H1 (cell line): ENCODE results near the gene SLC22A23. TPM values are rescaled to one million over a fixed set of nuclear protein-coding genes. Genes with fewer than 3 reads are reported as not detected.

Experiments
- CTCF ChIA-PET: fragments of 300-600 bp; sonication (Branson Sonifier 250); formaldehyde crosslinking; loops from one replicate; lab custom pipeline; 2021; ENCODE audit not compliant: partially characterized antibody; lab: Charles Lee
- POLR2A ChIA-PET: fragments of 300-600 bp; sonication (Branson Sonifier 250); formaldehyde crosslinking; loops from one replicate; lab custom pipeline; 2021; ENCODE audit warnings: inconsistent platforms; ENCODE audit not compliant: partially characterized antibody; lab: Charles Lee
- DNase-seq, 2 experiments: peaks; one replicate each; pipeline versions ENCODE4 v3.0.0 to v3.0.0-alpha.2; 2010 to 2022; ENCODE audit warnings: low spot score in 2 of 2, low read depth in 1 of 2, mixed read lengths in 1 of 2
- FAIRE-seq: peaks from 2 replicates; lab custom pipeline; 2011; peaks lifted over from hg19 to GRCh38; lab: Jason Lieb, UNC
- H2AFZ ChIP-seq: 2 replicates; pipeline ENCODE4 v1.8.1; 2012; ENCODE audit warnings: low read length, inconsistent platforms
- H2AK5ac ChIP-seq: 2 replicates; pipeline ENCODE4 v1.6.1; 2013; ENCODE audit warnings: low read depth, low read length
- H2BK120ac ChIP-seq: replicated peaks from 2 replicates; pipeline ENCODE3; 2013; ENCODE audit warnings: low read depth, low read length, inconsistent platforms
- H2BK12ac ChIP-seq: 2 replicates; pipeline ENCODE4 v1.6.1; 2013; ENCODE audit warnings: low read depth, low read length
- H2BK15ac ChIP-seq: 2 replicates; pipeline ENCODE4 v1.6.1; 2013; ENCODE audit warnings: low read length
- H2BK20ac ChIP-seq: 2 replicates; pipeline ENCODE4 v1.6.1; 2013; ENCODE audit warnings: low read length
- H2BK5ac ChIP-seq: 2 replicates; pipeline ENCODE4 v1.6.1; 2013; ENCODE audit warnings: low read depth, low read length
- H3K14ac ChIP-seq: 2 replicates; pipeline ENCODE4 v1.6.1; 2013; ENCODE audit warnings: inconsistent platforms; ENCODE audit not compliant: insufficient read length
- H3K18ac ChIP-seq: 2 replicates; pipeline ENCODE4 v1.6.1; 2013; ENCODE audit warnings: low read length; ENCODE audit errors: extremely low read depth
- H3K23ac ChIP-seq: 2 replicates; pipeline ENCODE4 v1.6.1; 2013; ENCODE audit warnings: inconsistent platforms; ENCODE audit not compliant: insufficient read length
- H3K23me2 ChIP-seq: 2 replicates; pipeline ENCODE4 v1.6.1; 2013; ENCODE audit warnings: low read depth, low read length
- H3K27ac ChIP-seq: 2 replicates; pipeline ENCODE4 v1.6.1; 2011; ENCODE audit warnings: low read depth, low read length, inconsistent platforms
- H3K27me3 ChIP-seq, 4 experiments: replicated peaks in 1 of 4; 1 replicate in 1 of 4; 2 replicates in 3 of 4; pipeline versions ENCODE4 v1.6.1 to v1.8.1; 2011 to 2013; ENCODE audit warnings: low read length in 3 of 4, mild to moderate bottlenecking in 3 of 4, inconsistent platforms in 2 of 4, mixed read lengths in 2 of 4, moderate library complexity in 1 of 4; ENCODE audit not compliant: control insufficient read depth in 3 of 4, insufficient read depth in 3 of 4; ENCODE audit errors: extremely low read depth in 1 of 4
- H3K36me3 ChIP-seq, 4 experiments: 2 replicates each; pipeline versions ENCODE4 v1.6.1 to v1.8.1; 2011 to 2013; ENCODE audit warnings: mild to moderate bottlenecking in 4 of 4, low read length in 3 of 4, moderate library complexity in 2 of 4, control low read depth in 1 of 4, inconsistent platforms in 1 of 4; ENCODE audit not compliant: insufficient read depth in 4 of 4, control insufficient read depth in 2 of 4
- H3K4ac ChIP-seq: replicated peaks from 2 replicates; pipeline ENCODE3; 2013; ENCODE audit warnings: low read length, low read depth, mixed read lengths, inconsistent platforms; ENCODE audit not compliant: insufficient read length
- H3K4me1 ChIP-seq, 4 experiments: replicated peaks in 1 of 4; 1 replicate in 1 of 4; 2 replicates in 3 of 4; pipeline versions ENCODE4 v1.6.1 to v1.8.1; 2011 to 2013; ENCODE audit warnings: low read length in 3 of 4, inconsistent platforms in 2 of 4, mixed read lengths in 1 of 4; ENCODE audit not compliant: insufficient read depth in 4 of 4, control insufficient read depth in 3 of 4
- H3K4me2 ChIP-seq, 2 experiments: 2 replicates each; pipeline versions ENCODE4 v1.6.1 to v1.8.1; 2011 to 2013; ENCODE audit warnings: low read depth in 2 of 2, low read length in 2 of 2, control low read depth in 1 of 2, inconsistent platforms in 1 of 2, mild to moderate bottlenecking in 1 of 2; ENCODE audit not compliant: insufficient read depth in 1 of 2
- H3K4me3 ChIP-seq, 4 experiments: fragments of 200-600, 300-600 bp in 1 of 4; sonication (generic), shearing (Covaris generic), sonication (Bioruptor Twin) in 1 of 4; 2 replicates each; pipeline versions ENCODE4 v1.5.1 to v1.8.1; 2011 to 2016; ENCODE audit warnings: low read length in 4 of 4, low read depth in 3 of 4, control low read depth in 2 of 4, inconsistent platforms in 2 of 4, mild to moderate bottlenecking in 2 of 4, mixed read lengths in 1 of 4, moderate library complexity in 1 of 4; ENCODE audit not compliant: insufficient read depth in 2 of 4; ENCODE audit errors: extremely low read depth in 1 of 4
- H3K56ac ChIP-seq: replicated peaks from 2 replicates; pipeline ENCODE3; 2013; ENCODE audit warnings: low read depth, mild to moderate bottlenecking, mixed read lengths, low read length, inconsistent platforms; ENCODE audit not compliant: insufficient read length
- H3K79me1 ChIP-seq: 2 replicates; pipeline ENCODE4 v1.6.1; 2013; ENCODE audit warnings: low read depth, low read length, control low read depth
- H3K79me2 ChIP-seq, 2 experiments: 2 replicates each; pipeline versions ENCODE4 v1.6.1 to v1.8.1; 2012 to 2013; ENCODE audit warnings: low read length in 2 of 2, mild to moderate bottlenecking in 2 of 2, inconsistent platforms in 1 of 2; ENCODE audit not compliant: insufficient read depth in 2 of 2, control insufficient read depth in 1 of 2
- H3K9ac ChIP-seq, 4 experiments: replicated peaks in 1 of 4; 1 replicate in 1 of 4; 2 replicates in 3 of 4; pipeline versions ENCODE4 v1.6.1 to v1.8.1; 2011 to 2013; ENCODE audit warnings: low read depth in 3 of 4, low read length in 3 of 4, control low read depth in 2 of 4, mild to moderate bottlenecking in 2 of 4, moderate library complexity in 2 of 4, inconsistent platforms in 1 of 4; ENCODE audit errors: extremely low read depth in 1 of 4
- H3K9me3 ChIP-seq, 2 experiments: 2 replicates each; pipeline versions ENCODE4 v1.6.1 to v1.8.1; 2012 to 2013; ENCODE audit warnings: mild to moderate bottlenecking in 2 of 2, moderate library complexity in 2 of 2, control low read depth in 1 of 2, inconsistent platforms in 1 of 2, low read depth in 1 of 2, low read length in 1 of 2, mixed read lengths in 1 of 2; ENCODE audit not compliant: insufficient read depth in 2 of 2
- H4K20me1 ChIP-seq, 2 experiments: replicated peaks in 1 of 2; 2 replicates each; pipeline versions ENCODE3 to v1.8.1; 2011 to 2013; ENCODE audit warnings: inconsistent platforms in 2 of 2, low read length in 2 of 2, mild to moderate bottlenecking in 1 of 2; ENCODE audit not compliant: insufficient read depth in 2 of 2, control insufficient read depth in 1 of 2
- H4K5ac ChIP-seq: 2 replicates; pipeline ENCODE4 v1.6.1; 2013; ENCODE audit warnings: low read length, low read depth, mixed read lengths, inconsistent platforms; ENCODE audit not compliant: insufficient read length
- H4K8ac ChIP-seq: 2 replicates; pipeline ENCODE4 v1.8.0; 2013; ENCODE audit warnings: mild to moderate bottlenecking, moderate library complexity, low read length, inconsistent platforms; ENCODE audit not compliant: insufficient read depth; ENCODE audit errors: extremely low read depth
- H4K91ac ChIP-seq: replicated peaks from 2 replicates; pipeline ENCODE3; 2013; ENCODE audit warnings: low read length, mixed read lengths, inconsistent platforms; ENCODE audit not compliant: insufficient read length
- KDM4A ChIP-seq: IDR thresholded peaks from one replicate; pipeline ENCODE4 v1.7.1; 2012; ENCODE audit warnings: low read depth, mild to moderate bottlenecking, moderate library complexity, low read length, inconsistent platforms; ENCODE audit not compliant: severe bottlenecking
- SUZ12 ChIP-seq: fragments of 200-600 bp; sonication (generic); IDR thresholded peaks from 2 replicates; pipeline ENCODE4 v1.6.1; 2012; ENCODE audit warnings: mild to moderate bottlenecking, inconsistent platforms, low read length, moderate library complexity, mixed read lengths
- TAF1 ChIP-seq: IDR thresholded peaks from 2 replicates; pipeline ENCODE4 v1.6.1; 2011; ENCODE audit warnings: mild to moderate bottlenecking, low read depth, low read length
- TEAD4 ChIP-seq: IDR thresholded peaks from 2 replicates; pipeline ENCODE4 v1.6.1; 2012; ENCODE audit warnings: low read depth, low read length, inconsistent platforms, mixed read lengths
- WGBS, 2 experiments: shearing (Covaris generic) in 1 of 2; methylation state at CpG; one replicate each; pipeline versions ENCODE4 v1.1.6 to v1.1.7; 2013 to 2015; ENCODE audit warnings: low lambda C conversion rate in 2 of 2, mixed read lengths in 2 of 2, inconsistent platforms in 1 of 2, low coverage in 1 of 2, missing lambda C conversion rate in 1 of 2; ENCODE audit not compliant: insufficient replicate concordance in 2 of 2, insufficient coverage in 1 of 2, insufficient read length in 1 of 2; ENCODE audit errors: extremely low coverage in 1 of 2, missing lambda C conversion rate in 1 of 2; 5-methylcytosine and 5-hydroxymethylcytosine counted together
- polyA plus RNA-seq, 7 experiments: library from polyadenylated mRNA; depleted of rRNA in 3 of 7; stranded (reverse) in 5 of 7; unstranded in 2 of 7; fragments of >200 nt in 5 of 7; fragments of 200-250 nt in 2 of 7; gene quantifications; 1 replicate in 5 of 7; 2 replicates in 1 of 7; 4 replicates in 1 of 7; pipeline versions ENCODE4 v1.2.1 to v1.2.3, GENCODE V29; 2011 to 2013; ENCODE audit warnings: missing spikeins in 2 of 7, mixed read lengths in 2 of 7
- total RNA-seq: library from RNA; stranded (reverse); fragmentation: NEBNext Ultra II Directional; extraction: Animal tissue kit (Norgen Biotek cat#: 25700); gene quantifications from 2 replicates; pipeline ENCODE4 v1.2.1, GENCODE V29; 2021
- TF ChIP-seq, protein P1 (sequence below): IDR thresholded peaks from 2 replicates; pipeline ENCODE4 v1.6.1; 2012; ENCODE audit warnings: inconsistent platforms

Gene SLC22A23
- total and polyA plus RNA-seq, 2 of the 8 experiments (the other 6 are each of a cell fraction or from before 2014, with no cell fraction given) = 9.9 to 38.4 TPM

DNA sequence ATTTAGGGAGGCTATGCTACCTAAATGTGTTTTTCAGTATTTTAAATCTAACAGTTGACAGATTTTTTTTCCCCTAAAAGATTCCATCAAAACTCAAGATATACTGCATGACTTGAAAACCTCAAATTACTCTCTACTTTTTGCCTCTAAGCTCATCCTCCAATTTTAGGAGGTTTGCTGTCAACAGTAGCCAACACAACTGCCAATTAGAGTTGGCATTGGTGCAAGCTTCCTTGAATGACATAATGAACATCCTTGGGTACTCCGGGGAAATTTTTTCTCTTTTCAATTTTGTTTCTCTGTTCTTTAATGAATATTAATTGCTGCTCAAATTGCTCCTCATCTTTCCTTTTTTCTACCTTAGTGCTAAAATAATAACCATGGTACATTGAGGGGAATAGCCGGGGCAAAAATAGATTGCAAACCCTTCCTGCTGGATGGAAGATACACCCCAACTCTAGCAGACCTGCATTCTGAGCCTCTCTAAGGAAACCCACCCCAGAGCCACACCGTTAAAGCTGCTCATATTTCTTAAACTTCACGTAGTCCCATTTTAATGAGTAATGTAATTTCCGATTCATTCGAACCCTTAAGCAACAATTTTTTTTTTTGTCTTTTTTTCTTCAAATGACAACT lies 34.3 kb downstream of the SLC22A23 start:
- Histone ChIP-seq H3K4me2 (peak overlapping the region; percentile 22 to 71; a peak in 3 of 4 replicates), H3K18ac (no peak overlapping the region), H3K36me3 (no peaks in the 10 kb centered on the region), H2BK20ac (peak overlapping the region; percentile 95; the same call in 1 of the 2 replicates), H3K9me3 (no peaks in the 10 kb centered on the region), H3K79me2 (peaks cover 0 to 63% of the 10 kb centered on the region in 2 experiments; a peak in 2 of 4 replicates), H2AFZ (no peak overlapping the region), H3K27me3 (no peaks in the 10 kb centered on the region), H2BK5ac (peak overlapping the region; percentile 95; the same call in 1 of the 2 replicates), H3K14ac (no peak overlapping the region), H3K9ac (no peak overlapping the region), H3K23ac (no peak overlapping the region), H3K79me1 (peaks cover 3% of the 10 kb centered on the region; the same call in 1 of the 2 replicates), H4K8ac (no peak overlapping the region), H4K5ac (no peak overlapping the region), H3K4me1 (peaks cover 31 to 55% (median 44%) of the 10 kb centered on the region in 4 experiments), H2BK120ac (peak overlapping the region; percentile 86), H3K4me3 (peak overlapping the region in 1 of 4 experiments; percentile 42; a peak in 1 of 8 replicates), H3K56ac (no peak overlapping the region), H2BK15ac (no peak overlapping the region), H3K23me2 (no peaks in the 10 kb centered on the region; the same call in 1 of the 2 replicates), H2BK12ac (peak overlapping the region; percentile 62; the same call in 1 of the 2 replicates), H3K4ac (peak overlapping the region; percentile 19), H2AK5ac (peak overlapping the region; percentile 56; the same call in 1 of the 2 replicates), H4K91ac (peak overlapping the region; percentile 86), H3K27ac (peak overlapping the region; percentile 35; the same call in 1 of the 2 replicates), H4K20me1 (no peaks in the 10 kb centered on the region)
- TF ChIP-seq TAF1 = no peak
- TF ChIP-seq, protein P1, sequence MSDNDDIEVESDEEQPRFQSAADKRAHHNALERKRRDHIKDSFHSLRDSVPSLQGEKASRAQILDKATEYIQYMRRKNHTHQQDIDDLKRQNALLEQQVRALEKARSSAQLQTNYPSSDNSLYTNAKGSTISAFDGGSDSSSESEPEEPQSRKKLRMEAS = no peak
- TF ChIP-seq SUZ12 = no peak
- TF ChIP-seq KDM4A = no peak
- TF ChIP-seq TEAD4 = no peak
- DNase-seq (no peak), FAIRE-seq (no peak)
- POLR2A ChIA-PET = interaction anchor here (0.6 to 1.3 kb wide), 4 partner anchors 9 to 171 kb away, joined by 3 to 5 read pairs (median 3); no protein-coding TSS in a partner anchor
- CTCF ChIA-PET = interaction anchor here (0.7 to 2.3 kb wide), 8 partner anchors 10 to 95 kb away, joined by 3 to 15 read pairs (median 4); partner anchors contain the start of gene SLC22A23
- 45% methylated on average over 6 of the region's 6 CpGs; no CpG with 5 or more reads in 1 of the 2 experiments for WGBS, 2 experiments
